Body of pancreas (tissue), 4 donors: ENCODE data around the gene CLP1.

Experiments
- POLR2A ChIP-seq, 3 donors: fragments of 450-650 bp; IDR thresholded peaks; one replicate each; pipeline ENCODE4 v1.6.1; 2016; ENCODE audit warnings: antibody characterized with exemption in 3 of 3, mild to moderate bottlenecking in 2 of 3
- TF ChIP-seq, protein P1 (sequence below), 7 experiments: fragments of 450-650 bp in 4 of 7; fragments of 200-600 bp in 3 of 7; sonication (generic) in 3 of 7; IDR thresholded peaks; one replicate each; pipeline ENCODE4 v1.5.1; 2016 to 2019; ENCODE audit warnings: antibody characterized with exemption in 7 of 7

DNA sequence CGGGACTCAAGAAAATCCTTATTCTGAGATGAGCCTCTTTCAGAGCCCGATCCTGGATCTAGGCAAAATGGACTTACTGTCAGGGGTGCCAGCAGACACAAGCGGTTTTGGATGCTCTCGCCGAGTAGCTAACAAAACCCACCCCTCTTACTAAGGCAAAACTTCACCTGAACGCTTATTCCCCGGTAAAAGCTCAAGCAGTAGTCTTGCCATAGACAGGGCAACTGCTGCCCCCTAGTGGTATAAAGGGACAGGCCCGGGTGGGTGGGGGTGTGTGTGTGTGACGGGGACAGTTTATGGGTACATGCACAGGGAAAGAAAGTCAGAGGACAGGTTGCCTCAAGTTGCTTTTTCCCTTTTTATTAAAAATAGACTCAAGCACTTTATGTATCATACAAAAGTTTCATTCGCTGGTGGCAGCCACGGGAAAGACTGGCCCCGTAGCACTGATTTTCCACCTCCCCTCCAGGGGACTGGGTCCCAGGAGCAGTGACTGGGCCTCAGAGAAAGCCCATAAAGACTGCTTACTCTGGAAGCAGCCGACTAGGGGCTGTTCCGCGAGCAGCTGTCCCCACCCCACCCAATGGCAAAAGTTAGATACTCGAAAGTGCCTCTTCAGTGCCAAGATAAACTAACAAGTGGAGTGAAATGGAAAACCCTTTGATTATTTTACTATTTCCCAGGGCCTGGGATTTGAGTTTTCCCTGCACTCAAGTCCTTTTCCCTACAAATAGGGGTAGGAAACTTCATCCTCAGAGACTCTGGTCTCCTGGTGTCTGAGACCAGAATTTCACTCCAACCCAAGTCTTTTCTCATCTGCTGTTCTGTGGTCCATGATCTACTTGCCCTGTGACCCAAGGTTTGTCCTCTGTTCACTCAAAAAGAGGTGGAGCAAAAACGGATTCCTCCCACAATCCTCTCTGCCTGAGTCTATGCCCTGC is 12.5 kb upstream of the CLP1 start:
- TF ChIP-seq, protein P1, sequence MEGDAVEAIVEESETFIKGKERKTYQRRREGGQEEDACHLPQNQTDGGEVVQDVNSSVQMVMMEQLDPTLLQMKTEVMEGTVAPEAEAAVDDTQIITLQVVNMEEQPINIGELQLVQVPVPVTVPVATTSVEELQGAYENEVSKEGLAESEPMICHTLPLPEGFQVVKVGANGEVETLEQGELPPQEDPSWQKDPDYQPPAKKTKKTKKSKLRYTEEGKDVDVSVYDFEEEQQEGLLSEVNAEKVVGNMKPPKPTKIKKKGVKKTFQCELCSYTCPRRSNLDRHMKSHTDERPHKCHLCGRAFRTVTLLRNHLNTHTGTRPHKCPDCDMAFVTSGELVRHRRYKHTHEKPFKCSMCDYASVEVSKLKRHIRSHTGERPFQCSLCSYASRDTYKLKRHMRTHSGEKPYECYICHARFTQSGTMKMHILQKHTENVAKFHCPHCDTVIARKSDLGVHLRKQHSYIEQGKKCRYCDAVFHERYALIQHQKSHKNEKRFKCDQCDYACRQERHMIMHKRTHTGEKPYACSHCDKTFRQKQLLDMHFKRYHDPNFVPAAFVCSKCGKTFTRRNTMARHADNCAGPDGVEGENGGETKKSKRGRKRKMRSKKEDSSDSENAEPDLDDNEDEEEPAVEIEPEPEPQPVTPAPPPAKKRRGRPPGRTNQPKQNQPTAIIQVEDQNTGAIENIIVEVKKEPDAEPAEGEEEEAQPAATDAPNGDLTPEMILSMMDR (IDR thresholded peaks at IDR 0.05), result peak; percentile 70 to 97 (median 80)
- peak in 1 of 3 donors; percentile 2 for TF ChIP-seq POLR2A (IDR thresholded peaks at IDR 0.05)
